ENCODE measurements around the gene POLR3K. TPM values are rescaled to one million over a fixed set of nuclear protein-coding genes. Genes with fewer than 3 reads are reported as not detected.
"Not testable (repeated sequence)": the region's sequence is repeated elsewhere in the genome, so short reads cannot be mapped to it uniquely, and the experiment has no call there.

Gene POLR3K
- total RNA-seq, 1 donor from 2014 or later: 4.1 TPM

DNA sequence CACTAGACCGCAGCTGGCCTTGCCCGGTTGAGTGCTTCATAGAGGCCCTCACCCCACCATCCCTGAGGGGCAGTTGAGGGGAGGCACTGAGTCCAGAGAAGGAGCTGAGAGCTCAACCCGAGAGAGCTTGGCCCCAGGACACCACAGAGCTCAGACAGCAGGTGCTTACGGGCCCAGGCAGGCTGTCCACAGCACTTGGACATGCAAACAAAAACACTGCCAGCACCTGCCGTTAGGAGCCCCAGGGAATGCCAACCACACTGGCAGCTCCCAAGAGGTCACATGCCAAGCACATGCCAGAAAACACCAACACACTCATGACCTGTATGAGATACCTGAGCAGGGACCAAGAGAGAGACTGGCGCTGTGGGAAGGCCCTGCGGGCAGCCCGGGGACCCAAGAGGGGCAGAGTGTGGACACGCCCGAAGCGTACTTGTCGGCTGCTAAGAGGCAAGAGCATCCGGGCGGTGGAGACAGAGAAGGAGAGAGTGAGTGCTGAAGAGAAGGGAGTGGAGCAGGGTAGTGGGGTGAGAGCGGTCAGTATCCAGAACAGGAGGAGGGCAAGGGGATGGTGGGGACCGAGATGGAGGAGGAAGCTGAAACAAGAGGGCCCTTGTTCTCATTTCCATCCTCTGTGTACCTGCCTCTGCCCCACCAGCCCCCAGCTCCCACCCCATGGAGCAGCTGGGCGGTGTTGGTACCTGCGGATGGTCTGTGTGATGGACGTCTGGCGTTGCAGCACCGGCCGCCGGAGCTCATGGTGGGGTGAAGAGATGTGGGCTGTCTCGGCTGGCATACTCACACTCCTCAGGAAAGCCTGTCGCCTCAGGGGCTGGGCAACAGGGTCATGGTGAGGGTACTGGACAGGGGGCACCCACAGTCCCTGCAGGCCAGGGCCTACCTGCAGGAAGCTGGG is 10.8 kb upstream of the POLR3K start:
- no peak for DNase-seq (ENCODE audit: low read depth)

DNA sequence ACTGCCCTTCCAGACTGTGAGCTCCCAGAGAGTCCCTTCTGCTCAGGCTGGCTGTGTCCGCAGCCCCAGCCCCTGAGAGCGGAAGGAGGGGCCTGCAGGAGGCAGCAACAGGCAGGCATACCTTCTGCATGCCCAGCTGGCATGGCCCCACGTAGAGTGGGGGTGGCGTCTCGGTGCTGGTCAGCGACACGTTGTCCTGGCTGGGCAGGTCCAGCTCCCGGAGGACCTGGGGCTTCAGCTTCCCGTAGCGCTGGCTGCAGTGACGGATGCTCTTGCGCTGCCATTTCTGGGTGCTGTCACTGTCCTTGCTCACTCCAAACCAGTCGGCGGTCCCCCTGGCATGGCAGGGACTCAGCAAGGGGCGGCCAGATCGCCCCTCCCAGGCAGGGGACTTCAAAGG is 10.1 kb upstream of the POLR3K start:
- no peak for DNase-seq (ENCODE audit: low read depth)

DNA sequence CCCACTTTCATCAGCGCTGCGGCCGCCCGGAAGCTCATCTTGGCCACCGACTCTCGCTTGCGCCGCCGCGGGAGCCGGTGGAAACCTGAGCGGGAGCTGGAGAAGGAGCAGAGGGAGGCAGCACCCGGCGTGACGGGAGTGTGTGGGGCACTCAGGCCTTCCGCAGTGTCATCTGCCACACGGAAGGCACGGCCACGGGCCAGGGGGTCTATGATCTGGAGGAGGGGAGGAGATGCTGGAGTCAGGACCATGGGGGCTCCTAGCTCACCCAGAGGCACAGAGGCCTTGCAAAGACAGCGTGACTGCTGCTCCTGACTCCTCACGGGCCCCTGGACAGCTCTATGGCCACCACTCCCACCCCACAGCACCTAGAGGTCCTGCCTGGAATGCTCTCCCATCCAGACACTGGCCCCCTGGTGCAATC is 9.6 kb upstream of the POLR3K start:
- DNase-seq (ENCODE audit: low read depth): no peak

DNA sequence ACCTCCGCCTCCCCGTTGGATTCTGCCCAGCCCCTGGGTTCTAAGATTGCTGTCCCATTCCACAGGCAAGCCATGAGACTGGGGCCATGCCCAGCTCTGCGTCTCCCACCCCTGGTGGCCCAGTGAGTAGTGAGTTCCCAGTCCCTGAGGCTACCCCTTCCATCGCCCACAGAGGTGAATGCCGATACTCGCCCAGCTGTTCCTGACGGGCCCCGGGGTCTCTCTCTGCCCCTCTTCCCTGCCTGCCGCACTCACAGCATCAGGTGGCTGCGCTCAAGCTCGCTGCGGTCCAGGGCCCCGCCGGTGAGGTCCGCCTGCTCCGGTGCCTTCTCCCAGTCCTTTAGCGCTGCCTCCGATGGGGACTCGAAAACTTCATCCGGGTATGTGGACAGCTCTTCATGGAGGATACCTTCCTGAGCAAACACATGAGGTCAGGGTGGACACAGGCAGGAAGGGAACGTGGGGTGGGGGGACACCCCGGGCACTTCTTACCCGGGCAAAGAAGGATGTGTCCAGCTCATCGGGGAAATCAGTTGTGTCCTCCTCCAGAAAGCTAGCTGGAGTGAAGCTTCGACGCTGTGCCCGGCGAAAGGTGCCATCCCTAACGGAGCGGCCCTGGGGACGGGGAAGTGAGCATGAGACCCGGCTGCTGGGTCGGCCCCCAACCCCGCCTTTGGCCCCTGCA is 9.0 kb upstream of the POLR3K start:
- no peak for DNase-seq (ENCODE audit: low read depth)

DNA sequence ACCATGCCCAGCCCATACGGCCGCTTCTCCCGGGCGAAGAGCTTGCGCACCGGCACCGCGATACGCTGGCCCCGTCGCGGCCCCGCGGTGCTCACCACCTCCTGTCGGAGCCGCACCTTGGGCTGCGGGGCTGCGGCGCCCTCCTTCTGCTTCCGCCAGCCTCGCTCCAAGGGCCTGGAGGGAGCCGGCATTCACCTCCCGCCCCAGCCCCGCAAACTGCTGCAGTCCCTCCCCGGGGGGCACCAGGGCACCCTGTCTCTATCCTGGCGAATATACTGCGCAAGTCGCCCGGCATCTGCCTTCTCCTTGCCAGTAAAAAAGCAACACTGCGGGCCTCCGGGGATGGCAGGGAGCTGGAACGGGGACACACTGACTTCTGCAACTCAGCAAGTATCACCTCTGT is 8.5 kb upstream of the POLR3K start:
- DNase-seq (ENCODE audit: low read depth): no peak

DNA sequence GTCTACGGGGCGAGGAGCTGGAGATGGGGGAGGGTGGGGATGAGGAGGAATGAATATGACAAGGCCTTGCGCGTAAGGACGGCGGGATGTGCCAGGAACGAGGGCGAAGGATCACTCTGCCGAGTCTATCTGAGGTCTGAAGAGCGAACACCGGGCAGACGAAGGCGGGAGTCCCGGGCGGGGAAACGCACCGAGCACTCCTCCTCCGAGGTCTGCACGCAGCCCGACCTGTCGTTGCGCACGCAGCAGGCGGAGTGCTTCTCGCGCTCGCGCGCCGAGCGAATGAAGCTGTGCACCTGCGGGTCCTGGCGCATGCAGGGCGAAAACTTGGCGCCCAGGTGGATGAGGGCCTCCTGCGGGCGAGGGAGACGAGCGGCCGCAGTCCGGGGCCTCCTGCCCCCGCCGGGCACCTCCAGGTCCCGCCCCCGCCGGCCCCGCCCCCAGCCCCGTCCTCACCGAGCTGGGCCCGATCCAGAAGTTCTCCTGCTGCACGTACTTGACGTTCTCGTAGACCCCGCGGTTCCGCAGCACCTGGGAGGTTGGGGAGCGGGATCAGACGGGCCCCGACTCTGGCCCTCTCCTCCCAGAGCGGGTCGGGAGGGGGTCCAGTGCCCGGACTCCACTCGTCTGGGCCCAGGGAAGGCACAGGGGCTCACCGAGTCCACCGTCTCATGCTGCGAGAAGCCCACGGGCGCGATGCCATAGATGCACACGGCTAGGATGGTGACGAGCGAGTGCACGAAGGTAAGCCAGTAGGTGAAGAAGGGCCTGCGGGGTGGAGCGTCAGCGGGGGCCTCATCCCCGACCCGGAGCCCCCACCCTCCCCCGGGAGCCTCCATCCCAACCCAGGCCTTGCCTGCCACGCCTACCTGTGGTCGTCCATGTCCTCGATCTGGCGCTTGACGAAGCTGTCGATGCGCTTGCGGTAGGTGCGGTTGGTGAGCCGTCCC is 7.8 kb upstream of the POLR3K start:
- DNase-seq (ENCODE audit: low read depth): no peak

DNA sequence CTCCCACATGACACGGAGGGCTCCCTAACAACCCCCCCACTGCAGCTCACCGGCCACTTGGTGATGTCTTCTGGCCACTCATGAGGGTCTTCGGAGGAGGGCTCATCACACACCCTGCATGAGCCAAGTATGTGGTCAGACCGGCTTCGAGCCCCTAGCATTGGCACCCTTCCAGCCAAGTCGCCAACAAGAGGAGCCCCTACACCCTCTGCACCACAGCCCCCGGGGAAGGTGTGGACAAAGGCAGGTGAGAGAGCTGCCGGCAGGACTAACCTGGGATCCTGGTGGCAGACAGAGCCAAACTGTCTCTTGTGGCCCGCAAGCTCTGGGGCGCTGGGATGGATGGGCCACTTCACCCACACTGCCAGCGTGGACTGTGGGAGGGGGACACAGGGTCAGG is 6.8 kb upstream of the POLR3K start:
- DNase-seq (ENCODE audit: low read depth): no peak

DNA sequence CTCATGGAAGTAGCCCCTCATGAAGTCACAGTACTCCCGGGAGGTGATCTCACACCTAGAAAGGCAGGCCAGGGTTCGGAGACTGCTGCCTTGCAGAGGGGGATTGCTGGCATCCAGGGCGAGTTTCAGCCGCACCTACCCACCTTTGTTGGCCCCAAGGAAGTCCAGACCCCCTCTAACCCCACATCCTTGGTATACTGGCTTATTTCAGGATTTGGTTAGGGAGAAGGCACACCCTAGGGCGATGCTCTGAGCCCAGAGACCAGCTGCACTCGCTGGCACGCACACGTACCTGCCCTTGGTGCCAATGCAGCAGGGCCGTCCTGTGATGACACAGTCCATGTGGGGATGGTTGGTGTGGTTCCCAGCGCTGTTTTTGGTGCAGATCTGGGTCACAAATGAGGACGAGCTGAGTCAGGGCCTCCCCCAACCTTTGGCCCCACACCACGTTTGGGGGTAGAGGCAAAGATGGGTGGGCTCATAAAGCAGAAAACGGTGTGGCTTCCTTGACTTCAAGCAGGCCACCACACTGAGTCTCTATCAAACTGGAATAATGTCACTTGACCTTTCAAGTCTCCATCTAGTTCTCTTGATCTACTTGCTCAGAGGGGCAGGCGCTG is 6.1 kb upstream of the POLR3K start:
- no peak for DNase-seq (ENCODE audit: low read depth)

DNA sequence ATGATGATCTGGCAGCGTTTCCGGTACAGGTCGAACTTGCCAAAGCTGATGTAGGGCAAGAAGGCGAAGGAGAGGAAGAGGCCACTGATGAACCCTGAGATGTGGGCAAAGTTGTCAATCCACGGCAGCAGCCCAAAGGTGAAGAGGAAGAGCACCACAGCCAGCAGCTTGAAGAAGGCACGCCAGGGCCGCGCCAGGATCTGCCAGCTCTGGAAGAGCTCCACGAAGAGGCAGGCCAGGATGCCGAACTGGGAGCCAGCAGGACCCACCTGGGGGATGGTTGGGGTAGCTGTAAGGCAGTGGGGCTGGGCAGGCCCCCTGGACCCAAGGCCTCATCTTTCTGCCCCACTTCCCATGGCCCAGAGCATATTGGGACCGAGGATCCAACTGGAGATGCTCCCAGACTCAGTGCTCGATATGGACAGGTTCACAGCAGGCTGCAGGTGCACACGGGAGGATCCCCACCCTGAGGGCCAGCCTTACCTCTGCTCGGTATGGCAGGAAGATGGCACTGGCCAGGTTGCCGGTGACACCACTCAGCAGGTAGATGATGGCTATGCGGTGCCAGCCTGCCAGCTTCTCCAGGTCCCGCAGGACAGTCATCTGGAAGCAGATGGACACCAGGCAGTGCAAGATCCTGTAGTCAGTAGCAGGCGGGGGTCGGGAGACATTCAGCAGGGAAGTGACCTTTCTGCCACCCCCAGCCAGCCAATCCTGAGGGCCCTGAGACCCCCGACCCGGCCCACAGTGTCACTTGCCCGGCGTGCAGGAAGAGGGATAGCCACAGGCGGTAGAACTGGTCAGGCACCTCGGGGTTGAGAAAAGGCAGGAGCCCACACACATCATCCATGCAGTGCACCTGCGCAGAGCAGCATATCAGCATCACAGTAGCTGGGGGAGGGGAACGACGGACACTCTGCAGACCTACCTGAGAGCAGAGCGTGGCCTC is 5.4 kb upstream of the POLR3K start:
- DNase-seq (ENCODE audit: low read depth): no peak

DNA sequence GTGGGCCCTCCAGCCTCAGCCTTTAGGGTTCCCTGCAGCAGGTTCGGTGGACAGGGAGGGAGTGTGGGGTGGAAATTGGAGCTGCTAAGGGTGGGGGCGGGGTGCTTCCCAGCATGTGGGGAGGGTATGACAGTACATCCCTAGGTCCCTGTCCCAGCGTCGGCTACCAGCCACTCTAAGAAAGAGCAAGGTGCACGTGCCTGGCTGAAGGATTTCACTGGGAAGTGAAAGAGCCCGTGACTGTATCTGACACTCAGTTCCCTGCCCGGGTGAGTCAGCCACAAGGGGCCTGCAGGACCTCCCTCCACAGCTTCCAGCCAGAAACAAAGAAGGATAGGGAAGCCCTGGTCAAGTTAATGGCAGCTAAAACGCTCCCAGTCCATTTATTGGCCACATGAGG is 4.3 kb upstream of the POLR3K start:
- no peak for DNase-seq (ENCODE audit: low read depth)

DNA sequence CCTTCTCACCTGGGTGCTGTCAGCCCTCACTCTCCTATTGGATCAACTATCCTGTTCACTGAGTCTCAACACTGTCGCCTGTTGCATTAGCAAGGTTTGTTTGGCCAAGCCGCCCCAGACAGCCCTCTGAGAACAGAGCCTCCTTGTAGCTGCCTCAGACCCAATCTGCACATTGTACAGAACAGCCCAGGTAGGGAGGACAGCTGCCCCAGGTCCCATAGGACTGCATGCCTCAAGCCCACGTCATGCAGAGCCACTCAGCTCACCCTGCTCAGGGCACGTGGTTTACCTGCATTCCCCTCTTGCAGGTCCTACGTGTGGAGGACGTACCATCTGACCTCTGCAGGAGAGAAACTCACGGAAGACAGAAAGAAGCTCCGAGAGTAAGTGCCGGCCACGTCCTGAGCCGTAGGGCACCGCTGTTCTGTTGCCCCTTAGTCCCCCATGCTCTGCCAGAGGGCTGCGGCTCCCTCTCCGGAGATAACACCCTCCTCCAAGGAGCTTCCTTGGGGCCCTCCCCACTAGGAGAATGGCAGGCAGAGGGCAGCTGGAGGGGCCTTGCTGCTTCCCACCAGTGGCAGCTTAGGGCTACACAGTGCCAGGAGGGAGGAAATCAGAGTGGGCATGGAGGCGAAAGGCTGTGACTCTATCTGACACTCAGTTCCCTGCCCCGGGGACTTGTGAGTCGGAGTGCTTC is 3.0 kb upstream of the POLR3K start:
- no peak for DNase-seq (ENCODE audit: low read depth)

DNA sequence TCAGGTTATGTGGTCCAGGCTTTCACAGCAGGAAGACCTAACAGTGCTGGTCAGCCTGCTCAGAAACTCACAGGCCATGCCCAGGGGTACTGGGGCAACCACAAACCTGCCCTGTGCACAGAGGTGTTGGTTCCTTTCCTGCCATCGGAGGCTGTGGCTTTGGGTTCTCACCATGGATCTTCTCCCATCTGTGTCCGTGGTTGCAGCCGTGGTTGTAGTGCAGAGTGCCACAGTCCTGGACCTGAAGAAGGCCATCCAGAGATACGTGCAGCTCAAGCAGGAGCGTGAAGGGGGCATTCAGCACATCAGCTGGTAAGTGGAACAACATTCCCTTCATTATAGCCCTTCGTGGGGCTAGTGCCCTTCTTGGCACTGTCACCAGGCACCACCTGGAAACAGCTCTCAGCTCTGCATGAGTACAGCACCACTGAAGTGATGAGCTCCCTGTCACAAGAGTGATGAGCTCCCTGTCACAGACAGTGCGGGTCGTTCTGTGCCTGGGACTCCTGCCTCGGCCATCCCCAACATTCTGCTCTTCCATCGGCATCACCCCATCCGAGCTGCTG is 2.2 kb upstream of the POLR3K start:
- DNase-seq (ENCODE audit: low read depth): no peak

DNA sequence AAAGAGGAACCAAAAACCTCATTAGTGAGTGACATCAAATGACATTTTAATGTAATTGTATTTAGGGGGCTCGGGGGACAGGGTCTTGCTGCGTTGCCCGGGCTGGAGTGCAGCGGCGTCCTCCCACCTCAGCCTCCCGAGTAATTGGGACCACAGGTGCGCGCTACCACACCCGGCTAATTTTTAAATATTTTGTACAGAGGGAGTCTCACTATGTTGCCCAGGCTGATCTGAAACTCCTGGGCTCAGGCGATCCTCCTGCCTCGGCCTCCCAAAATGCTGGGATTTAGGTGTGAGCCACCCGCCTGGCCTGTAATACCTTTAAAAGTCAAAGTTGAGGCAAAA is 801 bp upstream of the POLR3K start:
- no peak for DNase-seq (ENCODE audit: low read depth)

DNA sequence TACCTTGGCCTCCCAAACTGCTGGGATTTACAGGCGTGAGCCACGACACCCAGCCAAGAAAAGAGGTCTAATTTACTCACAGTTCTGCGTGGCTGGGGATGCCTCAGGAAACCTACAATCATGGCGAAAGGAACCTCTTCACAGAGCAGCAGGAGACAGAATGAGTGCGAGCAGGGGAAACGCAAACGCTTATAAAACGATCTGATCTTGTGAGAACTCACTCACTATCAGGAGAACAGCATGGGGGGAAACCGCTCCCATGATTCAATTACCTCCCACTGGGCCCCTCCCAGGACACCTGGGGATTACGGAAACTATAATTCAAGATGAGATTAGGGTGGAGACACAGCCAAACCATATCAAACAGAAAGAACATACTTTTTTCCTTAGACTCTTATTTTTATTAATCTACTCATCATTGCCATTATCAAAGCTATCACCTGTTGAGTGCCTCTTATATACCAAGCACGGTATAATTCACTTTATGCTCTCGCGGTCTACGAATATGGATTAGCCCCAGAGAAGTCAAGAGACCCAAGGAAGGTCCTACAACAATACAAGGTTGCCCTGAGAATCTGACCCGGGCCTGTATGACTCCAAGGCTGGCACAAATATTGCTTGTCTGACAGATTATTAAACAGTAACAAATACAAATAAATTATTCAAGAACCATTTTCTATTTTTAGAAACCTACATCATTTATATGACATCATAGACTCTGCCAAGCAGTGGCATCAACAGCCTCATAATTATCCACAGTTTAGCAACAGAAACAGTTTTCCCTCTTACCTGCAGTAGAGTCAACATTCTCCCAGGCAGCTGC is 2.4 kb downstream of the POLR3K start:
- DNase-seq (ENCODE audit: low read depth): no peak

DNA sequence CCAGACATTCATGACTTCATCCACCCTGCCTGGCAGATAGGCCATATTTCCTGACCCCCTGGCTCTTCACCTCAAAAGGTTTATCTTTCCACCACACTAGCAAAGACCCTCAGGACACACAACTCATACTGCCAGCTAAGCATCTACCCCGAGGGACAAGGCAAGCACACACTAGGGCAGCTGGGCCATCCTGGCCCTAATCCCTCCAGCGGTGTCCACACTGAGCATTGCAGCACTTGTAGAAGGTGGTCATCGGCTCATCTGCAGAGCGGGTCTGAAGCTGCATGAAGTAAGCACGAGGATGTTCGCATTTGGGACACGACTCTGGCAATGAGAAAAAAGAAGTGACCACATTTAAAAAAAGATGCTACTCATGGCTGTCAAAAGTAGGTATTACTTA is 6.2 kb downstream of the POLR3K start:
- no peak for DNase-seq (ENCODE audit: low read depth)

DNA sequence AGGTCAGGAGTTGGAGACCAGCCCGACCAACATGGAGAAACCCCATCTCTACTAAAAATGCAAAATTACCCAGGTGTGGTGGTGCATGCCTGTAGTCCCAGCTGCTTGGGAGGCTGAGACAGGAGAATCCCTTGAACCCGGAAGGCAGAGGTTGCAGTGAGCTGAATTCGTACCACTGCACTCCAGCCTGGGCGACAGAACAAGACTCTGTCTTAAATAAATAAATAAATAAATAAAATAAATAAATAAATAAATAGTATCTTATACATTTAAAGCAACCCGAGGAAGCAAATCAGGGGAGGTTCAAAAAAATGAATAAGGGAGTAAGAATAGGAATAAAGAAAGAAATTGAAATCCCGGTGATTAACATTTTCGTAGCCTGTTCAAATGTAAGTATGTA is 6.9 kb downstream of the POLR3K start:
- DNase-seq (ENCODE audit: low read depth): not testable (repeated sequence)

DNA sequence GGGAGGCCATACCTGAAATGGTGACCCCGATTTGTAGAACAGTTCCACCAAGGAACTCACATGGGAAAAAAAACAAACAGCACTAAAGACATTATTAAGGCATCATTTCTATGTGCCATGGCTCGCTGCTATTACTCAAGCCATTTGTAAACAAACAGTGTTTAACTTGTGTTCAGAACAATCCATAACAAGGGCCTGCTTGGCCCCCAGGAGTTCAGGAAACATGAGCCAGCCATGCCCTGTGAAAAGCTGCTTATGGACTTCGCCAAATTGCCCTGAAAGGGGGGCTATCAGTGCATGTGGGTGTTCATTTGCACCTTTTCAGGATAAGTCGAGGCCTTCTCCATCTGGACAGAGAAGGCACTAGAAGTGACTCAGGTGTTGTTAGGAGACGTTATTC is 8.0 kb downstream of the POLR3K start:
- no peak for DNase-seq (ENCODE audit: low read depth)

DNA sequence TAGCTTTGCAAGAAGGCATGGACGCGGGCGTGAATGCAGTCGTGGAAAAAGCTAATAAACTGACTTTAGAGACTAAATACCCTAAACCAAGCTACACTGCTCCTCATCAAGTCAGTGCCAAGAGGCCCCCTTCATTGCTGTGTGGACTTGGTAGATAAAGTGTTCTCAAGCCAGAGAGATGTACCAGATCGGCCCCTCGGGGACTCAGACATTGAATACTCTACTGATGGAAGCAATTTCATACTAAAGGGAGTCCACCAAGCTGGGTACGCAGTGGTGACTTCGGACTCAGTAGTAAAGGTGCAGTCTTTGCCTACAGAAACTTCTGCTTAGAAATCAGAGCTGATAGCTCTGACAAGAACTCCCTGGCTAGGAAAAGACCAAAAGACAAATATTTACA is 8.8 kb downstream of the POLR3K start:
- DNase-seq (ENCODE audit: low read depth): no peak

DNA sequence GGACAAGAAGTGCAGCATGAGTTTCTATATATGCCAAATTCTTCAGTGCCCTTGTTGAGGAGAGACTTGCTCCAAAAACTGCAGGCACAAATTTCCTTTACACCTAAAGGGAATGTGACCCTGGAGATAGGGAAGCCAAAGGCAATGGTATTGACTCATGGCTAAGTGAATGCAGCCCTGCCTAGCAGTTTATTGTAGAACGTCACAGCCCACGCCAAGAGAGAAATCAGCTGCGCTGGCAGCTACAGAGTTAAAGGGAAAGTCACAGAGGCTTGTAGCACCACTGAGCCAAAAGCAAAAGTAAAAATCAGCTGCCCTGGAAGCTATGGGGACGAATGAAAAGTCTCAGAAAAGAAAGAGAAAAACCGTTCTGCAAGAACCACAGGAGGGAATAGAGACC is 10.1 kb downstream of the POLR3K start:
- no peak for DNase-seq (ENCODE audit: low read depth)

Data from renal cortical epithelial cell (primary cell).